OCI-LY3 (cell line): ENCODE results near the gene CAND1.

Experiments
- CTCF ChIP-seq: fragments of 200-600, 300-600 bp; sonication (generic); IDR thresholded peaks from 2 replicates; pipeline ENCODE4 v1.5.1; 2014; ENCODE audit warnings: antibody characterized with exemption, low read length, low read depth
- EZH2phosphoT487 ChIP-seq: fragments of 200-600 bp; shearing (Covaris generic); IDR thresholded peaks from 2 replicates; pipeline ENCODE4 v1.6.1; 2018; ENCODE audit warnings: antibody characterized with exemption, mixed run types, low read depth

DNA sequence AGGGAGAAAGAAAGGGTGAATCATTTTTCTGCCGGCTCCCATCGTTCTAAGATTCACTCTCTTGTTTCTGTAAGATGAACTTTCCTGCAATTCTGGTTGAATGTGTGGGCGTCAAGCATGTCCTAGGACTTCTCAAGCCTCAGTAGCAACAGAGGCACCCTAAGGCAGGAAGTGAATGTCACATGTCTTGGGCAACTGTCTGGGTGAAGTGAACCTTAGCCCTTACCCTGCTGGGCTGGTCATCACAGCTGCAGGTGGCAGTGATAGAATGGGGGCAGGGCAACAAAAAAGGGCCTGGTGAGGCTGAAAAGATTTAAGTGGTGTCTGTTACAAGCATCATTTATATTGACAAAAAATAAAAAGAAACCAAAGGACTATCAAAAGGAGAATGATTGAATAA is 45.9 kb upstream of the CAND1 start:
- TF ChIP-seq CTCF: no peak
- TF ChIP-seq EZH2phosphoT487: no peak
